ENCODE results near the gene VPS26C. TPM values are rescaled to one million over a fixed set of nuclear protein-coding genes. Genes with fewer than 3 reads are reported as not detected.

Gene VPS26C
- total and polyA plus RNA-seq, 9 of the 15 experiments (the other 6 are each of a cell fraction or from before 2014, with no cell fraction given): 32.8 to 48.7 (median 42.1) TPM

DNA sequence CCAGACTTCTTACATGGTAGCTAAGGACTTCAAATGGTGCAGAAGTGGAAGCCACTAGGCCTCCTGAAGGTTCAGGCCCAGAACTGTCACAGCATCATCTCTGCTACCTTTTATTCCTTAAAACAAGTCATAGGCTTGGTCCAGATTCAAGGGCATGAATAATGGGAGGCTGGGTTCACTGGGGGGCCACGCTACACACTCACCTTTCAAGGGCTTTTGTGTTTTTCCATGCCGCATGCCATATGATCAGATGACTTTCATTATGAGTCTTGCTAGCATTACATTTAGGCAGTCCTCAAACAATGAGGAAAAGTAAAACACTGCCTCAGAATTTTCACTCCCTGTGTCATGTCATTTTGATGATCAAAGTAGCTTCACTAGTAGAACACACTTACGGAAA is 83.4 kb downstream of the VPS26C start:
- intact Hi-C loops (cut with micrococcal nuclease): loop anchor here (10.0 kb wide), 1 partner anchor 461 kb away; no protein-coding TSS in a partner anchor
- FAIRE-seq (no peak), ATAC-seq (no peak), DNase-seq (ENCODE audit: extremely low read depth in 1 of 4, low spot score in 3 of 4) (no peak)
- in situ Hi-C loops (cut with MboI): no loop called here
- Histone ChIP-seq H3K36me3 (ENCODE audit: control insufficient read depth, insufficient read depth, low read length) (peaks cover 58% of the 10 kb centered on the region), H3K9ac (ENCODE audit: insufficient read depth in 1 of 2, low read depth in 2 of 2, low read length in 2 of 2) (no peak overlapping the region), H3K27ac (ENCODE audit: extremely low read depth, low read depth, low read length) (no peak overlapping the region), H3K4me3 (no peak overlapping the region), H3K9me3 (replicated peaks; ENCODE audit: control insufficient read depth, insufficient read depth, low read depth, low read length) (no peaks in the 10 kb centered on the region), H2AFZ (ENCODE audit: low read depth, low read length) (no peak overlapping the region), H4K20me1 (replicated peaks; ENCODE audit: control insufficient read depth, insufficient read depth, low read length) (no peaks in the 10 kb centered on the region), H3K4me2 (ENCODE audit: insufficient read depth, low read length) (no peak overlapping the region), H3K4me1 (replicated peaks in 1 of 2; ENCODE audit: control insufficient read depth in 2 of 2, insufficient read depth in 2 of 2, low read length in 2 of 2) (no peaks in the 10 kb centered on the region), H3K79me2 (ENCODE audit: control insufficient read depth, insufficient read depth, low read length) (no peaks in the 10 kb centered on the region), H3K27me3 (ENCODE audit: control insufficient read depth in 2 of 2, insufficient read depth in 2 of 2, low read length in 2 of 2) (no peaks in the 10 kb centered on the region), H3K9me1 (ENCODE audit: control insufficient read depth, insufficient read depth, low read length) (no peaks in the 10 kb centered on the region)
- BruUV-seq (replicated peaks): no TSS peak
- 100% methylated on average over 3 of the region's 3 CpGs for WGBS (ENCODE audit: insufficient coverage, low coverage, missing lambda C conversion rate)
- POLR2A ChIA-PET: interaction anchor here (0.6 to 1.7 kb wide), 3 partner anchors 9 to 12 kb away, joined by 3 to 6 read pairs (median 4); no protein-coding TSS in a partner anchor
- CTCF ChIA-PET (ENCODE audit: low intra/inter-chr PET ratio): no interaction called here
- no peak for TF ChIP-seq MAFF (IDR thresholded peaks at IDR 0.05; ENCODE audit: low read length)
- TF ChIP-seq, protein P1, sequence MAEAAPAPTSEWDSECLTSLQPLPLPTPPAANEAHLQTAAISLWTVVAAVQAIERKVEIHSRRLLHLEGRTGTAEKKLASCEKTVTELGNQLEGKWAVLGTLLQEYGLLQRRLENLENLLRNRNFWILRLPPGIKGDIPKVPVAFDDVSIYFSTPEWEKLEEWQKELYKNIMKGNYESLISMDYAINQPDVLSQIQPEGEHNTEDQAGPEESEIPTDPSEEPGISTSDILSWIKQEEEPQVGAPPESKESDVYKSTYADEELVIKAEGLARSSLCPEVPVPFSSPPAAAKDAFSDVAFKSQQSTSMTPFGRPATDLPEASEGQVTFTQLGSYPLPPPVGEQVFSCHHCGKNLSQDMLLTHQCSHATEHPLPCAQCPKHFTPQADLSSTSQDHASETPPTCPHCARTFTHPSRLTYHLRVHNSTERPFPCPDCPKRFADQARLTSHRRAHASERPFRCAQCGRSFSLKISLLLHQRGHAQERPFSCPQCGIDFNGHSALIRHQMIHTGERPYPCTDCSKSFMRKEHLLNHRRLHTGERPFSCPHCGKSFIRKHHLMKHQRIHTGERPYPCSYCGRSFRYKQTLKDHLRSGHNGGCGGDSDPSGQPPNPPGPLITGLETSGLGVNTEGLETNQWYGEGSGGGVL (CRISPR knock-in tag; IDR thresholded peaks at IDR 0.05): no peak
- TF ChIP-seq ZBTB12 (CRISPR knock-in tag; IDR thresholded peaks at IDR 0.05): no peak
- TF ChIP-seq ARID1B (IDR thresholded peaks at IDR 0.05): no peak
- no peak for TF ChIP-seq HCFC1 (IDR thresholded peaks at IDR 0.05; ENCODE audit: low read depth, low read length)

Data from K562 (cell line).